Naive thymus-derived CD4-positive, alpha-beta T cell (primary cell): ENCODE results near the gene ANKRD62. TPM values are rescaled to one million over a fixed set of nuclear protein-coding genes. Genes with fewer than 3 reads are reported as not detected.

Experiments
- ATAC-seq: fragments of 150-1000 bp; cut with Tn5 transposase; 2 replicates; pipeline ENCODE4 v1.10.0; 2021; ENCODE audit warnings: mild to moderate bottlenecking, moderate library complexity
- CTCF ChIA-PET: fragments of 350-600 bp; sonication (Branson Sonifier 250); formaldehyde crosslinking; loops from one replicate; lab custom pipeline; 2021; ENCODE audit warnings: antibody characterized with exemption; lab: Charles Lee
- POLR2A ChIA-PET: fragments of 350-600 bp; sonication (Branson Sonifier 250); formaldehyde crosslinking; loops from one replicate; lab custom pipeline; 2021; ENCODE audit warnings: antibody characterized with exemption, inconsistent platforms; lab: Charles Lee
- DNase-seq, 9 donors: peaks; one replicate each; pipeline versions ENCODE4 v3.0.0 to v3.0.0-alpha.2; 2020 to 2022; ENCODE audit warnings: mixed read lengths in 1 of 9
- H3K27ac ChIP-seq: one replicate; pipeline ENCODE4 v1.7.0; 2013; ENCODE audit warnings: mild to moderate bottlenecking, low read depth, low read length, moderate library complexity
- H3K27me3 ChIP-seq, 2 donors: one replicate each; pipeline ENCODE4 v1.7.0; 2013; ENCODE audit warnings: low read length in 2 of 2, mild to moderate bottlenecking in 2 of 2, moderate library complexity in 2 of 2; ENCODE audit not compliant: control insufficient read depth in 2 of 2, insufficient read depth in 2 of 2
- H3K36me3 ChIP-seq, 3 experiments: 1 replicate in 2 of 3; 2 replicates in 1 of 3; pipeline ENCODE4 v1.7.0; 2013; ENCODE audit warnings: low read length in 3 of 3, mild to moderate bottlenecking in 3 of 3, moderate library complexity in 1 of 3; ENCODE audit not compliant: insufficient read depth in 3 of 3, control insufficient read depth in 2 of 3
- H3K4me1 ChIP-seq, 2 donors: one replicate each; pipeline ENCODE4 v1.7.0; 2013; ENCODE audit warnings: low read length in 2 of 2, mild to moderate bottlenecking in 2 of 2, moderate library complexity in 1 of 2; ENCODE audit not compliant: control insufficient read depth in 2 of 2, insufficient read depth in 2 of 2
- H3K4me3 ChIP-seq: 2 replicates; pipeline ENCODE4 v1.7.0; 2013; ENCODE audit warnings: mild to moderate bottlenecking, low read length
- H3K9me3 ChIP-seq, 3 experiments: 1 replicate in 2 of 3; 2 replicates in 1 of 3; pipeline ENCODE4 v1.7.0; 2013; ENCODE audit warnings: low read length in 3 of 3; ENCODE audit not compliant: control insufficient read depth in 2 of 3
- H3K27ac Mint-ChIP-seq, 9 donors: one replicate each; pipeline ENCODE4 v1.8.0; 2020 to 2022; ENCODE audit warnings: mixed read lengths in 9 of 9, mild to moderate bottlenecking in 8 of 9, moderate library complexity in 5 of 9, inconsistent platforms in 2 of 9
- H3K27me3 Mint-ChIP-seq, 5 donors: one replicate each; pipeline ENCODE4 v1.8.0; 2021 to 2022; ENCODE audit warnings: mixed read lengths in 5 of 5, mild to moderate bottlenecking in 1 of 5
- H3K36me3 Mint-ChIP-seq, 5 donors: one replicate each; pipeline ENCODE4 v1.8.0; 2020 to 2022; ENCODE audit warnings: mixed read lengths in 5 of 5, mild to moderate bottlenecking in 3 of 5, inconsistent platforms in 1 of 5
- H3K4me1 Mint-ChIP-seq, 7 donors: one replicate each; pipeline ENCODE4 v1.8.0; 2020 to 2022; ENCODE audit warnings: mixed read lengths in 7 of 7, mild to moderate bottlenecking in 3 of 7, inconsistent platforms in 1 of 7
- H3K4me3 Mint-ChIP-seq, 10 donors: one replicate each; pipeline ENCODE4 v1.8.0; 2020 to 2022; ENCODE audit warnings: mild to moderate bottlenecking in 10 of 10, mixed read lengths in 10 of 10, moderate library complexity in 6 of 10, inconsistent platforms in 2 of 10
- H3K9me3 Mint-ChIP-seq, 11 donors: one replicate each; pipeline ENCODE4 v1.8.0; 2020 to 2022; ENCODE audit warnings: mixed read lengths in 11 of 11, mild to moderate bottlenecking in 4 of 11, inconsistent platforms in 1 of 11, moderate library complexity in 1 of 11
- intact Hi-C, 2 donors: fragments of 100-400 bp; cut with micrococcal nuclease; formaldehyde crosslinking; loops; one replicate each; pipeline ENCODE4 v1.15.1; 2023
- polyA plus RNA-seq, 2 donors: library from polyadenylated mRNA; unstranded; fragments of 300-500 nt; fragmentation: Illumina TruSeq; gene quantifications; one replicate each; pipeline ENCODE4 v1.2.3, GENCODE V29; 2021
- total RNA-seq, 6 experiments: library from RNA in 5 of 6; stranded (reverse) in 5 of 6; gene quantifications; 1 replicate in 5 of 6; 2 replicates in 1 of 6; pipeline ENCODE4 v1.2.3 and lab custom pipeline; 2021 to 2026

The ANKRD62 gene
- total and polyA plus RNA-seq, 7 experiments from 2014 or later: not detected

DNA sequence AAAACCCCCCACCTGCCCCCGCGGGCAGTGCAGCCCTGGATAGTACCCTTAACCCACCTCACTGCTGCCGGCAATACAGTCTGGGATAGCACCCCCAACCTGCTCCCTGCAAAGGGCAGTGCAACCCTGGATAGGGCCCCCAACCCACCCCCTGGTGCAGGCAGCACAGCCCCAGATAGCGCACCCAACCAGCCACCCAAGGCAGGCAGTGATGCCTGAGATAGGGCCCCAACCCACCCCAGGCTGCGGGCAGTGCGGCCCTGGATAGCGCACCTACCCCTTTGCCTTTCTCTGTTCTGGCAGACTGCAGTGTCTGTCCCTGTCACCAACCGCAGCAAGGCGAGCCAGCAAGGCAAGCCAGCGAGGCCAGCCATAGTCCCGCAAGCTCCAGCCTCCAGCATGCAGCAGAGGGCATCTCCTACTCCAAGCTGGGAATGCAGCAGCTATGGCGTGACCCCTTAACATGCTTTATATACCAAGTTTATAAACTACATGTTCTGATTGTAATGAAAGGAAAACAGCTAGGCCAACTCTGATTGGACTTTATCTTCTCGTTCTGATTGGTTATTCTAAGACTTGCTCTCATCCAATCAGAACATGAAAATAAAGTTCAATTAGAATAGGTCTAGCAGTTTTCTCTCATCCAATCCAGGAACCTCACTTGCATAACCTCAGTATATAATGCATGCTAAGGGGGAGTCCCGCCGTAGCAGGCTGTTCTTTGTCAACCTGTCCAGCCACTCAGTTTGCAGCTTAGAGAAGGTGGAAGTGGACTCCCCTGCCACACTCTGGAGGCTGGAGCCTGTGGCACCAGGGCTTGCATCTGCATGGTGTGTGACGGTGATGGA is 34.1 kb upstream of the ANKRD62 start:
- Histone ChIP-seq H3K36me3 (no peaks in the 10 kb centered on the region), H3K27ac (no peak overlapping the region), H3K9me3 (no peaks in the 10 kb centered on the region), H3K27me3 (no peaks in the 10 kb centered on the region), H3K4me1 (no peaks in the 10 kb centered on the region), H3K4me3 (no peak overlapping the region)
- Mint-ChIP-seq H3K27me3 (no peaks in the 10 kb centered on the region), H3K36me3 (no peaks in the 10 kb centered on the region), H3K4me1 (peaks cover 0 to 1% (median 0%) of the 10 kb centered on the region in 7 donors), H3K9me3 (peaks cover 0 to 1% (median 0%) of the 10 kb centered on the region in 11 donors), H3K4me3 (no peak overlapping the region), H3K27ac (no peak overlapping the region)
- intact Hi-C loops: no loop called here
- CTCF ChIA-PET: no interaction called here
- ATAC-seq: no peak
- POLR2A ChIA-PET: no interaction called here
- no peak for DNase-seq

- CTCF ChIA-PET: no interaction called here
- Histone ChIP-seq H3K27me3 (no peaks in the 10 kb centered on the region), H3K27ac (no peak overlapping the region), H3K9me3 (no peaks in the 10 kb centered on the region), H3K4me3 (no peak overlapping the region), H3K36me3 (no peaks in the 10 kb centered on the region), H3K4me1 (no peaks in the 10 kb centered on the region)
- H3K4me3 Mint-ChIP-seq: no peak overlapping the region
- POLR2A ChIA-PET: no interaction called here
- ATAC-seq: no peak
- peaks cover 0 to 1% (median 0%) of the 10 kb centered on the region in 7 donors for H3K4me1 Mint-ChIP-seq
- H3K36me3 Mint-ChIP-seq: no peaks in the 10 kb centered on the region
- no peak for DNase-seq
- H3K9me3 Mint-ChIP-seq: peaks cover 0 to 1% (median 0%) of the 10 kb centered on the region in 11 donors
- intact Hi-C loops: no loop called here
- H3K27me3 Mint-ChIP-seq: no peaks in the 10 kb centered on the region
- H3K27ac Mint-ChIP-seq: no peak overlapping the region
Measured at GRCh38 chr18:12060182-12060870, 33.3 kb upstream of the ANKRD62 start.

DNA sequence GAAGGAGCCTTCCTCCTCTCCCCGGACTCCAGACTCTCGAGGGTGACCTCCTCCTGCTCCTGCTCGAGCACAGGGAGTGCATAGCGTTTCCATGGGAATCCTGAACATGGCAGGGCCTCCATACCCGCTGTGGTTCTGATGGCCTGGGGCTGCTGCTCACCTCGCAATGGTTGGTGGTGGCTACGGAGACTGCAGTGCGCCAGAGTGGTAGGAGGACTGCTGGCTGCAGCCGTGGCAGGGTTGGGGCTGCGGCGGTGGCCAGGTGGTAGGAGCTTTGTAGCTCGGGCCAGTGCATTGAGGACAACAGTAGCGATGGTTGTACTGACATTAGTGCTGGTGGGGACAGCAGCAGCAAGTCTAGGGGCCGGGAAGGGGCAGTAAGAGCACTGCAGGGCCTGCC is 32.0 kb upstream of the ANKRD62 start:
- CTCF ChIA-PET: no interaction called here
- peaks cover 0 to 1% (median 0%) of the 10 kb centered on the region in 7 donors for H3K4me1 Mint-ChIP-seq
- Histone ChIP-seq H3K36me3 (no peaks in the 10 kb centered on the region), H3K4me1 (no peaks in the 10 kb centered on the region), H3K27ac (no peak overlapping the region), H3K4me3 (no peak overlapping the region), H3K9me3 (no peaks in the 10 kb centered on the region), H3K27me3 (no peaks in the 10 kb centered on the region)
- ATAC-seq: no peak
- no peaks in the 10 kb centered on the region for H3K36me3 Mint-ChIP-seq
- H3K9me3 Mint-ChIP-seq: peaks cover 0 to 1% (median 0%) of the 10 kb centered on the region in 11 donors
- no peak overlapping the region for H3K27ac Mint-ChIP-seq
- H3K4me3 Mint-ChIP-seq: no peak overlapping the region
- H3K27me3 Mint-ChIP-seq: no peaks in the 10 kb centered on the region
- intact Hi-C loops: no loop called here
- POLR2A ChIA-PET: no interaction called here
- no peak for DNase-seq

- H3K27ac ChIP-seq: no peak overlapping the region
- no peak overlapping the region for H3K27ac Mint-ChIP-seq
- H3K9me3 ChIP-seq: no peaks in the 10 kb centered on the region
- no peak overlapping the region for H3K4me3 Mint-ChIP-seq
- intact Hi-C loops: no loop called here
- H3K36me3 ChIP-seq: no peaks in the 10 kb centered on the region
- no peaks in the 10 kb centered on the region for H3K27me3 Mint-ChIP-seq
- H3K27me3 ChIP-seq: no peaks in the 10 kb centered on the region
- H3K4me3 ChIP-seq: no peak overlapping the region
- DNase-seq: no peak
- ChIA-PET CTCF (no interaction called here), POLR2A (no interaction called here)
- no peaks in the 10 kb centered on the region for H3K4me1 ChIP-seq
- H3K4me1 Mint-ChIP-seq: peaks cover 0 to 1% (median 0%) of the 10 kb centered on the region in 7 donors
- H3K36me3 Mint-ChIP-seq: no peaks in the 10 kb centered on the region
- H3K9me3 Mint-ChIP-seq: peaks cover 0 to 1% (median 0%) of the 10 kb centered on the region in 11 donors
- ATAC-seq: no peak
Measured at GRCh38 chr18:12062974-12063373, 30.7 kb upstream of the ANKRD62 start.

- no peaks in the 10 kb centered on the region for H3K4me1 Mint-ChIP-seq
- H3K4me3 ChIP-seq: no peak overlapping the region
- no peak for DNase-seq
- H3K9me3 ChIP-seq: no peaks in the 10 kb centered on the region
- ChIA-PET CTCF (no interaction called here), POLR2A (no interaction called here)
- no peaks in the 10 kb centered on the region for H3K36me3 Mint-ChIP-seq
- H3K27ac ChIP-seq: no peak overlapping the region
- H3K27me3 Mint-ChIP-seq: peaks cover 0 to 8% (median 7%) of the 10 kb centered on the region in 5 donors
- H3K4me1 ChIP-seq: no peaks in the 10 kb centered on the region
- H3K36me3 ChIP-seq: no peaks in the 10 kb centered on the region
- intact Hi-C loops: no loop called here
- H3K27me3 ChIP-seq: no peaks in the 10 kb centered on the region
- no peaks in the 10 kb centered on the region for H3K9me3 Mint-ChIP-seq
- peak; percentile 34 for ATAC-seq
- H3K4me3 Mint-ChIP-seq: no peak overlapping the region
- H3K27ac Mint-ChIP-seq: no peak overlapping the region
Measured at GRCh38 chr18:12064086-12064763, 29.4 kb upstream of the ANKRD62 start.

DNA sequence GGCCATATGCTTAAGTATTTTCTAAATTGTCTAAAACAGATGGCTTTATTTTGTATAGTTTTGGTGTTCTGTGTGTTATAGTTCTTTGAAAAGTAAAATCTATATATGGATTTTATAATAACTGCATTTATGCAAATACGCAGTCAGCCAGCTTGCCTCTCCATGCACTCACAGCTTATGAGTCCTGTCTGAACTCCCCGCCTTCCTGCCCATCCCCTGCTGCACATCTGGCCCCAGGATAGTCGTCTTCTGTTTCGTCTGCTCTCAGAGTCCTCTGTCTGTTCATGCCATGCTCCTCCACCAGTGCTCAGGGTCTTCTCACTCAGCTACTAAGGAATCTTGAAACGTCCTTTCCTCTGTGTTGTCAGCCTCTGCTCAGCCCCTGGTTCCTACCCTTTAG is 28.2 kb upstream of the ANKRD62 start:
- intact Hi-C loops: no loop called here
- no peaks in the 10 kb centered on the region for H3K9me3 Mint-ChIP-seq
- Histone ChIP-seq H3K4me1 (no peaks in the 10 kb centered on the region), H3K9me3 (no peaks in the 10 kb centered on the region), H3K36me3 (no peaks in the 10 kb centered on the region), H3K27ac (no peak overlapping the region), H3K4me3 (no peak overlapping the region), H3K27me3 (no peaks in the 10 kb centered on the region)
- no peaks in the 10 kb centered on the region for H3K36me3 Mint-ChIP-seq
- ChIA-PET CTCF (no interaction called here), POLR2A (no interaction called here)
- ATAC-seq (no peak), DNase-seq (no peak)
- peaks cover 0 to 9% (median 8%) of the 10 kb centered on the region in 5 donors for H3K27me3 Mint-ChIP-seq
- H3K4me1 Mint-ChIP-seq: no peaks in the 10 kb centered on the region
- H3K27ac Mint-ChIP-seq: no peak overlapping the region
- H3K4me3 Mint-ChIP-seq: no peak overlapping the region
